NCI-H146 treated with DMSO at 0.1 percent for 48 hours (cell line): ENCODE results near the gene SUGCT.
"Not testable (repeated sequence)": the region's sequence is repeated elsewhere in the genome, so short reads cannot be mapped to it uniquely, and the experiment has no call there.

ENCODE experiments used
- DNase-seq: peaks from one replicate; lab custom pipeline; 2025; ENCODE audit not compliant: unreplicated experiment; lab: John Stamatoyannopoulos, UW

Gene SUGCT

GRCh38 chr7:40134428-40135316 lies at the start of gene SUGCT, which contains the start of gene MPLKIP:
Gene SUGCT (plus strand): TSS chr7:40135005.
Gene MPLKIP (minus strand): TSS chr7:40134622. CDS start chr7:40134567, 55 bp downstream.
- peak; percentile 76 for DNase-seq

GRCh38 chr7:40092182-40092581 lies 42.6 kb upstream of the SUGCT start:
- DNase-seq: no peak

- no peak for DNase-seq
Measured at GRCh38 chr7:40093631-40094350, 41.0 kb upstream of the SUGCT start.

GRCh38 chr7:40095230-40095629 lies 39.6 kb upstream of the SUGCT start:
- DNase-seq: no peak

GRCh38 chr7:40095695-40096327 lies 39.0 kb upstream of the SUGCT start:
- no peak for DNase-seq

GRCh38 chr7:40097728-40098127 lies 37.1 kb upstream of the SUGCT start:
- no peak for DNase-seq

GRCh38 chr7:40098810-40099209 lies 36.0 kb upstream of the SUGCT start:
- DNase-seq: no peak

GRCh38 chr7:40099837-40100236 lies 35.0 kb upstream of the SUGCT start:
- no peak for DNase-seq

- no peak for DNase-seq
Measured at GRCh38 chr7:40101201-40101600, 33.6 kb upstream of the SUGCT start.

GRCh38 chr7:40102897-40103296 lies 31.9 kb upstream of the SUGCT start:
- no peak for DNase-seq

GRCh38 chr7:40105879-40106473 lies 28.8 kb upstream of the SUGCT start:
- no peak for DNase-seq

- DNase-seq: no peak
Measured at GRCh38 chr7:40115936-40116335, 18.9 kb upstream of the SUGCT start.

- not testable (repeated sequence) for DNase-seq
Measured at GRCh38 chr7:40117199-40117598, 17.6 kb upstream of the SUGCT start.

- DNase-seq: not testable (repeated sequence)
Measured at GRCh38 chr7:40118201-40118600, 16.6 kb upstream of the SUGCT start.

- DNase-seq: no peak
Measured at GRCh38 chr7:40120020-40120419, 14.8 kb upstream of the SUGCT start.

GRCh38 chr7:40122100-40122939 lies 12.5 kb upstream of the SUGCT start:
- DNase-seq: not testable (repeated sequence)

GRCh38 chr7:40122940-40123254 lies 11.9 kb upstream of the SUGCT start:
- DNase-seq: no peak

- DNase-seq: peak; percentile 28
Measured at GRCh38 chr7:40133561-40134427, 1.0 kb upstream of the SUGCT start.

- DNase-seq: no peak
Measured at GRCh38 chr7:40135317-40135610, 459 bp downstream of the SUGCT start.

- no peak for DNase-seq
Measured at GRCh38 chr7:40137563-40137962, 2.8 kb downstream of the SUGCT start.
